A673 (cell line): Measurements from ENCODE around the gene GSTA3. TPM values are rescaled to one million over a fixed set of nuclear protein-coding genes. Genes with fewer than 3 reads are reported as not detected.

Experiments used
- BruUV-seq: library from RNA; stranded (reverse); fragments of 400-500 nt; replicated peaks from 2 replicates; lab custom pipeline; 2021; lab: Mats Ljungman, UMichigan
- CTCF ChIA-PET: fragments of 300-600 bp; sonication (Branson Sonifier 250); formaldehyde crosslinking; loops from one replicate; lab custom pipeline; 2022; ENCODE audit warnings: antibody characterized with exemption; lab: Charles Lee
- POLR2A ChIA-PET: fragments of 300-600 bp; sonication (Branson Sonifier 250); formaldehyde crosslinking; loops from one replicate; lab custom pipeline; 2022; ENCODE audit warnings: antibody characterized with exemption; ENCODE audit not compliant: low non-redundant PET; lab: Charles Lee
- DNase-seq: peaks from one replicate; pipeline ENCODE4 v3.0.0-alpha.2; 2015; ENCODE audit warnings: low spot score
- H3K27ac ChIP-seq: fragments of 200-600 bp; sonication (generic); 2 replicates; pipeline ENCODE4 v1.5.1; 2016; ENCODE audit warnings: mixed run types, low read depth, mild to moderate bottlenecking, mixed read lengths, antibody characterized with exemption, low read length; ENCODE audit not compliant: poor library complexity, severe bottlenecking
- H3K27me3 ChIP-seq: fragments of 200-600 bp; sonication (generic); replicated peaks from 2 replicates; pipeline ENCODE4 v1.6.1; 2017; ENCODE audit warnings: mixed run types, low read depth, mild to moderate bottlenecking, mixed read lengths, antibody characterized with exemption, low read length; ENCODE audit not compliant: insufficient read depth, poor library complexity
- H3K36me3 ChIP-seq: fragments of 200-600 bp; sonication (generic); 2 replicates; pipeline ENCODE4 v1.6.1; 2016; ENCODE audit warnings: mixed run types, mild to moderate bottlenecking, mixed read lengths, antibody characterized with exemption, low read length; ENCODE audit not compliant: insufficient read depth, poor library complexity, severe bottlenecking
- H3K4me1 ChIP-seq: fragments of 200-600 bp; sonication (generic); 2 replicates; pipeline ENCODE4 v1.6.1; 2017; ENCODE audit warnings: mixed run types, mild to moderate bottlenecking, mixed read lengths, antibody characterized with exemption, low read length; ENCODE audit not compliant: insufficient read depth, poor library complexity, severe bottlenecking
- H3K4me3 ChIP-seq: fragments of 200-600 bp; sonication (generic); 2 replicates; pipeline ENCODE4 v1.5.1; 2016; ENCODE audit warnings: low read depth, mixed run types, mild to moderate bottlenecking, mixed read lengths, low read length; ENCODE audit not compliant: poor library complexity, severe bottlenecking
- H3K9me3 ChIP-seq: fragments of 200-600 bp; sonication (generic); 2 replicates; pipeline ENCODE4 v1.6.1; 2016; ENCODE audit warnings: mixed run types, low read depth, mild to moderate bottlenecking, mixed read lengths, antibody characterized with exemption, low read length; ENCODE audit not compliant: poor library complexity, severe bottlenecking
- CTCF ChIP-seq: fragments of 300-800, 200-600 bp; sonication (generic); conservative IDR thresholded peaks from 2 replicates; pipeline ENCODE4 v1.5.1; 2017; ENCODE audit warnings: low read depth, mild to moderate bottlenecking, antibody characterized with exemption, low read length, moderate library complexity, mixed read lengths
- EZH2 ChIP-seq: fragments of 200-600 bp; sonication (generic); IDR thresholded peaks from 2 replicates; pipeline ENCODE4 v1.6.1; 2017; ENCODE audit warnings: borderline replicate concordance, low read depth, mild to moderate bottlenecking, mixed read lengths, antibody characterized with exemption, low read length; ENCODE audit not compliant: poor library complexity, severe bottlenecking
- intact Hi-C: fragments of 100-400 bp; cut with micrococcal nuclease; formaldehyde crosslinking; loops from one replicate; pipeline ENCODE4 v1.10.0; 2022; ENCODE audit not compliant: unreplicated experiment
- total RNA-seq: library from RNA; stranded (reverse); gene quantifications from 2 replicates; pipeline ENCODE4 v1.2.3, GENCODE V29; 2021

GSTA3 gene
- total RNA-seq, 1 experiment from 2014 or later, result not detected

GRCh38 chr6:52881662-52881995 lies 27.9 kb downstream of the GSTA3 start:
- Histone ChIP-seq H3K9me3 (no peaks in the 10 kb centered on the region), H3K36me3 (no peaks in the 10 kb centered on the region), H3K27ac (no peak overlapping the region), H3K4me3 (peak overlapping the region; percentile 46), H3K27me3 (no peaks in the 10 kb centered on the region), H3K4me1 (no peaks in the 10 kb centered on the region)
- intact Hi-C loops, result loop anchor here (5.0 kb wide), 1 partner anchor 111 kb away; no protein-coding TSS in a partner anchor
- DNase-seq, result no peak
- BruUV-seq, result no TSS peak
- no peak for TF ChIP-seq EZH2
- no peak for TF ChIP-seq CTCF
- POLR2A ChIA-PET, result no interaction called here
- CTCF ChIA-PET, result no interaction called here

- Histone ChIP-seq H3K4me1 (no peaks in the 10 kb centered on the region), H3K9me3 (no peaks in the 10 kb centered on the region), H3K36me3 (no peaks in the 10 kb centered on the region), H3K4me3 (no peak overlapping the region), H3K27me3 (no peaks in the 10 kb centered on the region), H3K27ac (no peak overlapping the region)
- POLR2A ChIA-PET, result no interaction called here
- CTCF ChIA-PET, result no interaction called here
- no peak for DNase-seq
- intact Hi-C loops, result no loop called here
- TF ChIP-seq CTCF, result no peak
- TF ChIP-seq EZH2, result no peak
- no TSS peak for BruUV-seq
Observed at GRCh38 chr6:52877786-52878185, 31.7 kb downstream of the GSTA3 start.

GRCh38 chr6:52877168-52877567 lies 32.3 kb downstream of the GSTA3 start:
- Histone ChIP-seq H3K9me3 (no peaks in the 10 kb centered on the region), H3K36me3 (no peaks in the 10 kb centered on the region), H3K27me3 (no peaks in the 10 kb centered on the region), H3K4me1 (no peaks in the 10 kb centered on the region), H3K27ac (no peak overlapping the region), H3K4me3 (no peak overlapping the region)
- intact Hi-C loops, result no loop called here
- CTCF ChIA-PET, result no interaction called here
- no peak for TF ChIP-seq CTCF
- no peak for TF ChIP-seq EZH2
- no TSS peak for BruUV-seq
- no peak for DNase-seq
- POLR2A ChIA-PET, result no interaction called here
